GM10847 (cell line): ENCODE measurements around the gene STK17A.

ENCODE experiments used
- POLR2A ChIP-seq: IDR thresholded peaks from 2 replicates; pipeline ENCODE4 v1.6.1; 2011; ENCODE audit not compliant: insufficient read length; ENCODE audit errors: extremely low read depth

The STK17A gene

GRCh38 chr7:43619213-43620012, 36.5 kb downstream of the STK17A start:
- no peak for TF ChIP-seq POLR2A

GRCh38 chr7:43621729-43622448, 39.0 kb downstream of the STK17A start:
- TF ChIP-seq POLR2A = no peak

- TF ChIP-seq POLR2A = no peak
Observed at GRCh38 chr7:43624156-43624555, 41.2 kb downstream of the STK17A start.

- no peak for TF ChIP-seq POLR2A
Observed at GRCh38 chr7:43625453-43625852, 42.5 kb downstream of the STK17A start.

GRCh38 chr7:43625980-43626379, 43.1 kb downstream of the STK17A start:
- no peak for TF ChIP-seq POLR2A

- TF ChIP-seq POLR2A = no peak
Observed at GRCh38 chr7:43626695-43627094, 43.8 kb downstream of the STK17A start.

GRCh38 chr7:43628431-43628830, 45.5 kb downstream of the STK17A start:
- TF ChIP-seq POLR2A = no peak

- no peak for TF ChIP-seq POLR2A
Observed at GRCh38 chr7:43629857-43630256, 46.9 kb downstream of the STK17A start.

- no peak for TF ChIP-seq POLR2A
Observed at GRCh38 chr7:43630482-43630881, 47.6 kb downstream of the STK17A start.

GRCh38 chr7:43631559-43631958, 48.7 kb downstream of the STK17A start:
- no peak for TF ChIP-seq POLR2A

GRCh38 chr7:43632746-43633145, 49.8 kb downstream of the STK17A start:
- no peak for TF ChIP-seq POLR2A

- no peak for TF ChIP-seq POLR2A
Observed at GRCh38 chr7:43634384-43634783, 51.5 kb downstream of the STK17A start.

GRCh38 chr7:43636093-43636492, 53.2 kb downstream of the STK17A start:
- TF ChIP-seq POLR2A = no peak

- no peak for TF ChIP-seq POLR2A
Observed at GRCh38 chr7:43637114-43637806, 54.4 kb downstream of the STK17A start.

GRCh38 chr7:43639858-43640491, 57.1 kb downstream of the STK17A start:
- no peak for TF ChIP-seq POLR2A
